Stimulated activated CD4-positive, alpha-beta T cell treated with anti-CD3 and anti-CD28 coated beads, TNF-alpha, amount 100 ng/mL, for 4 hours (primary cell): ENCODE data around the gene CHST3.
"Not testable (repeated sequence)": the region's sequence is repeated elsewhere in the genome, so short reads cannot be mapped to it uniquely, and the experiment has no call there.

Source experiments
- DNase-seq, 3 experiments: peaks; one replicate each; pipeline ENCODE4 v3.0.0-alpha.2; 2020; ENCODE audit warnings: low read depth in 3 of 3

CHST3 gene

DNA sequence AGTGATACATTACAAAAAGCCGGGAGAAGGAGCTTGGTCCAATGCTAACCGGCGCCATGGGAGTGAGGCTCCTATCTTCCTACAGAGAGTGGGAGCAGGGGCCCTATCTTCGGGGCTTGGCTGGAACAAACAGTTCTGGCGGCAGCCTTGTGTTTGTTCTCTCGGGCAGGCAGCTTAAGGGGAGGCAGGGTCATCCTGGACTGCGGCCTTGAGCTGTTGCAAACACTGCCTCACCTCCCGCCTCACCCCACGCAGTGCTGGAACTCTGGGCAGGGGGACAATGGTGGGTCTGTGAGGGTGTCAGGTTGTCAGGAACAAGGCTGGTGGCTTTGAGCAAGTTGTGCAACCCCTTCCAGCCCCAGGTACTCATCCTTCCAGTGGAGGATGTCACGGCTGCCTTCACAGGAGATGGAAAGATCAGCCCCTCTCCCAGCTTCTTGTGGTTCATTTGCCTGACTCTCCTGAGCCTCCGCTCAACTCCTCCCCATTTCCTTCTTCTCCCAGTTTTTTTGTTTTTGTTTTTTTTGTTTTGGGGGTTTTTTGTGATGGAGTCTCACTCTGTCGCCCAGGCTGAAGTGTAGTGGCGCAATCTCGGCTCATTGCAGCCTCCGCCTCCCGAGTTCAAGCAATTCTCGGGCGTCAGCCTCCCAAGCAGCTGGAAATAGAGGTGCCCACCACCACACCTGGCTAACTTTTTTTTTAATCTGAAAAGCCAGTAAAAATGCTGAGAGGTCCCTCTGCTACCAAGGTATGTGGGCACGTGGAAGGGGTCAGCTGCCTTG lies 66.8 kb downstream of the CHST3 start:
- DNase-seq = no peak

DNA sequence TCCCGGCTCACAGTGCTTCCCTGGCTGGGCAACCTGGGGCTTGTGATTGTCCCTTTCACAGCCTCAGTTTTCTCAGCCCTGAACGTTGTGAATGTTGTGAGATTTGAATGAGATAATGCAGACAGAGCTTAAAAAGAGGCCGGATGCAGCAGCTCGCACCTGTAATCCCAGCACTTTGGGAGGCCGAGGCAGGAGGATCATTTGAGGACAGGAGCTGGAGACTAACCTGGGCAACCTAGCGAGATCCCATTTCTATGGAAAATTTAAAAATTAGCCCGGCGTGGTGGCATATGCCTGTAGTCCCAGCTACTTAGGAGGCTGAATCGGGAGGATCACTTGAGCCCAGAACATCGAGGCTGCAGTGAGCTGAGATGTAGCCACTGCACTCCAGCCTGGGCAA lies 67.5 kb downstream of the CHST3 start:
- DNase-seq = no peak

DNA sequence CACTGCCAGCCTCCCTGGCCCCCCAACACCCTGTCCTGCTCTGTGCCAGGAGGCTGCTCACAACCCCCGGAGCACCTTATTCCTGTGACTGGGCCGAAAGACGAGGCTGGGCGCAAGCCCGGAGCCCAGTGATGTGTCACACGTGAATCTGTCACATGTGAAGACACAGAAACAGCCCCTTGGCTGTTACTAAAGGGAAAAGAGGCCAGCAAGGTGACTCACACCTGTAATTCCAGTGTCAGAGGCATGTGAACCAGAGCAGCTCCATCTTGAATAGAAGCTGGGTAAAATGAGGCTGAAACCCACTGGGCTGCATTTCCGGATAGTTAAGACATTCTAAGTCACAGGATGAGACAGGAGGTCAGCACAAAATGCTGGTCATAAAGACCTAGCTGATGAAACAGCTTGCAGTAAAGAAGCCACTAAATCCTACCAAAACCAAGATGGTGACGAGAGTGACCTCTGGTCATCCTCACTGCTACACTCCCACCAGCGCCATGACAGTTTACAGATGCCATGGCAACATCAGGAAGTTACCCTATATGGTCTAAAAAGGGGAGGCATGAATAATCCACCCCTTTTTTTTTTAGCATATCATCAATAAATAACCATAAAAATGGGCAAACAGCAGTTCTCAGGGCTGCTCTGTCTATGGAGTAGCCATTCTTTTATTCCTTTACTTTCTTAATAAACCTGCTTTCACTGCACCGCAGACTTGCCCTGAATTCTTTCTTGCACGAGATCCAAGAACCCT lies 68.4 kb downstream of the CHST3 start:
- not testable (repeated sequence) for DNase-seq

DNA sequence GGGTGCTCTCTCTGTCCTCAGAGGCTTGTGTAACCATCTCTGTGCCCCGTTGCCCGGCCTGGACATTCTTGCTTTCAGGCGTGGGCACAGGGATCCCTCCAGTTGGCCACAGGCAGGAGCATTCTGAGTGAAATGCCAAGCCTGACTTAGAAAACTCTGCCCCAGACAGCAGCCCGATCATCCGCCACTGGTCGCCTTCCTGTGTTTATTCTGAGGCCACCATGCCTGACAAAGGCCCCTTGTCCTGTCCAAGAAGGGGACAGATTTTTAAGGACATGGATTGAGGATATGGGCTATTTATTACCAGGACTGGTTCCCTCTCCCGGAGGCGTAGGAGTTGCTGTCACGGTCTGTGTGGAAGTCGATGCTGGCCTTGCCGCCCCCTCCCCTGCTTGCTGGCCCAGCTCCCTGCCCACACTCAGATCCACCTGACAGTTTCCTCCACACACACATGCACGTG lies 69.9 kb downstream of the CHST3 start:
- no peak for DNase-seq

DNA sequence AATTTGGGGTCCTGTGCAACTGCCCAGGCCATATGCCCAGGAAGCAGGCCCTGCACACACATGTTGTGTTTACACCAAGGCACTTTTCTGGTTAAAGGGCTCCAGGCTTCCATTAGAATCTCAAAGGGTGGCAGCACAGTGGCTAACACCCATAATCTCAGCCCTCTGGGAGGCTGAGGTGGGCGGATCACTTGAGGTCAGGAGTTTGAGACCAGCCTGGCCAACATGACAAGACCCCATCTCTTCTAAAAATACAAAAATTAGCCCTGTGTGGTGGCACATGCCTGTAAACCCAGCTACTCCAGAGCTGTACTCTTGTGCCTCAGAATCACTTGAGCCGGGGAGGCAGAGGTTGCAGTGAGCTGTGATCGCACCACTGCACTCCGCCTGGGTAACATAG lies 70.6 kb downstream of the CHST3 start:
- DNase-seq = no peak

DNA sequence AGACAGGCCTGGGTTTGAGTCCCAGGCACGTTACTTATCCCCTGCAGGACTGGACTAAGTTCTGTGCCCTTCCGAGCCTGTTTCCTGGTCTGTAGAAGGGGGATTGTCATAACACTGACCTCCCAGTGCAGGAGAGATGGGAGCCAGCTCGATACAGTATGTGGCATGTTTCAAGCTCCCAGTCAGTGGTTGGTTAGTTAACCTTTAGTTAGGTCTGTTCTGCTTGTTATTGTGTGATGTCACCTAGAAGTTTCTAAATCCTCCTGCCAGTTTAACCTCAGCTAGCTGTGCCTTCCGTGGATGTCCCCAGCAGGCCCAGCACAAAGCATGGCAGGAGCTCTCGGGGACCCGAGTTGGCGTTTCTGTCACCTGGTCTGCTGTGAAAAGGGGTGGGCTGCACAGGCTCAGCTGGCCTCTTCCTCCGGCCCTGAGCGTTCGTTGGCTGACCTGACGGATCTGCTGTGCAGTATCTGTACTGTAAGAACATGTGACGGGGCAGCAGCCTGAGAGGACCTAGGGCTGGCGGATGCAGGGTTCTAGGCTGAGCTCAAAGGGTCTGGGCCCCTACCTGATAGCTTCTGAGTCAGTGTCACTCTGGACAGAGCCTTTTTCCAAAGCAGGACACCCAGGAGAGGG lies 71.2 kb downstream of the CHST3 start:
- DNase-seq = no peak

DNA sequence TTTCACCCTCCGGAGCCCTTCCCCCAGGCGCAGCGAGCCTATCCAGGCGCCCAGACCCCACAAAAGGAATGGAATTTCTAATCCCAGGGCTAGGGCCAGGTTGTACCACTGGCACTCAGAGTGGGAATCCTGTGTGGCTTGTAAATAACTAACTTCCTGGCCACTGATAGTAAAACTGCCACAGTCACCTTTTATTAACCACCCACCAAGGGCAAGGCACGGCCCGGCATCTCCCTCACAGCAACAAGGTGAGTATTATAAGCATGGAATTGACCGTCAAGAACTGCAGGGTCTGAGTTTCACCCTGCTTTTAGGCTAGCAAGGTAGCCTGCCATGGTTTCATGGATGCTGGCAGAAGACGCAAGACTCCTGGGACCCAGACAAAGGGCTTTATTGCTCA lies 73.1 kb downstream of the CHST3 start:
- DNase-seq = no peak

DNA sequence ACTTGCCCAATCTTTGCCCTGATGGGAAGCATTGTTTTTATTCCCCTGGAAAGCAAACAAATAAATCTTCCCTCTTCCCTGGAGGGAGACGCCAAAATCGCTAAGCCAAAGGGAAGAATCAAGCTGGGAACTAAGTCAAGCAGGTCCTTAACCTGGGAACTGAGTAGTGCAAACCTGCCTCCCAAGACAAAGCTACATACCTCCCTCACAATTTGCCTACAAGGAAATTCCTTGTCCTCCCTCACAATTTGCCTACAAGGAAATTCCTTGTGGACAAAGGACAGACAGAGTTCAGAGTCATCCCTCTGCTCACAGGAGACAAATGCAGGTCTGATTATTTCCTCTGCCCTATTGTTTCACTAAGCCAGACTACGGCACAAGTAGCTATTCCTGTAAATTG lies 73.6 kb downstream of the CHST3 start:
- DNase-seq = no peak

DNA sequence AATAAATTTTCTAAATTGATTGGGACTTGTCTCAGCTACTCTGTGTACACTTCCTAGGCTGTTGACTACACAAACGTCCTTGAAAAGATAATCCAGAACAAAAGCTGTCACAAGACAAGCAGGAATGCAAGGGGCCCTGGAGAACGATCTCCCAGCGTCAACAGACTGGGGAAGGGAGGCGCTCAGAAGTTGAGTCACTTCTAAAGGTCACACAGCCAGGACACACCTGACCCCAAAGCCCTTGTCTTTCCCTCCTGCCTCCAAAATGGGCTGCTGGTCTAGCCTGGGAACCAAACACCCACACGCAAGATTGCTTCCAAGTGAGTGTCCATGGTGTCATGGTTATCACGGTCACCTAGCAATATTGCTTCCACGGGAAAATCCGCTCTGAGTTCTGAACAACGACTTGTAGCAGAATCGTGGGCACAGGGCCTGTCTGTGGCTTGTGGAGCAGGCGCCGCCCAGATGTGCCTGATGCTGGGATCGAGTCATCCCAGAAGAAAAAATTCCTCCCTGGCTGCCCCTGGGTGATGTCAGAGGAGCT lies 74.3 kb downstream of the CHST3 start:
- no peak for DNase-seq

DNA sequence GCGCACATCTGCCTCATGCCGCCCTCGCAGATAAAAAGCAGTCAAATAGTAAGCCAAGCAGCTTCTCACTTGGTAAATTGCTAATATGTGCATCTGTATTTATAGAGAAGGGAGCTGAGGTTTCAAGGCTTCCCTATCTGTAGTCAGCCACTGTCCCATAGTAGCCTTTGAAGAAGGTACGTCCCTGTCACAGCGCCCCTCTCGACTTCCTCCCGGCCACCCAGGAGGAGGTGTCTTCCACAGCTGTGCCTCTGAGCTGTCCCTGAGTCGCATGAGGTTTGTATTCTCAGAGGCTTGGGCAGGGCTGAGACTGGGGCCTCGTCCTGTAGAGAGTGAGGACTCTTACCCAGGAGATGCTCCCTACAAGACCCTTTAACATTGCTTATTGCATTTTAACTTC lies 75.2 kb downstream of the CHST3 start:
- DNase-seq = no peak

DNA sequence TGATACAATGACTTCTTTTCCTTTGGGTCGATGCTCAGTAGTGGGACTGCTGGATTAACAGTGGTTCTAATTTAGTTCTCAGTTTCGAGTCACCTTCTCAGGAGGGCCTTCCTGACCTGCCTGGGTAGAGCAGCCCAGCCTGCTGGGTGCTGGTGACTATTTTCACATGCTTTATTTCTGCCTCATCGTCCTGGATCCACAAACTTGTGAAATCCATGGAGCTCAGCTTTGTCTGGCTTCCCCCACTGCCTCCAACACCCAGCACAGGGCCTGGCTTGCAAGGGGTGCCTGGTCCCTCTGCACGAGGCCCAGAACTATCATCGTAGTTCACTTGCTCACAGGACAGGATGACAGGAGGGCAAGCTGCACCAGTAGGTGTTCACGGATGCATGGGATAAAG lies 77.3 kb downstream of the CHST3 start:
- DNase-seq = no peak

DNA sequence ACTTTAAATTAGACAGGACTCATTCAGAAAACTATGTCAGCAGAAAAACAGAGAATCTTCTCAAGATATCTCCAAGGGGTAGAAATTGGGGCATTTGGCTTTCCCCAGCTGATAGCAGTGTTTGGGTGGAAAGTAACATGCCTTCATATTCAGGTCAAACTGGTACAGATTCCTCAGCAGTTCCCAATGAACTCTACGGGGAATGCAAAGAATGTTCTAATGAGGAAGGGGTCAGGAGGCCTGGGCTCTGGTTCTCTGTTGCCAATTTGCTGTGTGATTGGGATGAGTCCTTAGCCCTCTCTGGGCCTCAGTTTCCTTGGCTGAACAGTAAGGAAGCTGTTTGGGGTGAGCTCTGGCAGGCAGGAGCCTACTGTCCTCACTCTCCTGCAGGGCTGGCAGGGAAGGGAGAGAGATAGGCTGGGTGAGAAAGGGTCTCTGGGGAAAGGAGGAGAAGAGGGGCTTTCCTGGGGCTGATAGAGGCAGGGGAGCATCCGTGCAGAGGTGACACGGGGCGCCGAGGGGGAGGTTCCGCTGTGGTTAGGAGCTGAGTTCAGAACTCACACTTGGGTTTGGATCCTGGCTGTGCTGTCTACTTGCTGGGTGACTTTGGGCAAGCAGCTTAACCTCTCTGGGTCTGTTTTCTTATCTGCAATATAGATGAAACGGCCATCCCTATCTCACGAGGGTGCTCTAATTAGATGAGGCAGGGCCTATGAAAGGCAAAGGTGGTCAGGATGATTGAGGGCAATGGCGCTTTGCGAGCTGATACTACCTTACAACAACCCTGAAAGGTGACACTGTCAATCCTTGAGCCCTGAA lies 79.0 kb downstream of the CHST3 start:
- DNase-seq = no peak

DNA sequence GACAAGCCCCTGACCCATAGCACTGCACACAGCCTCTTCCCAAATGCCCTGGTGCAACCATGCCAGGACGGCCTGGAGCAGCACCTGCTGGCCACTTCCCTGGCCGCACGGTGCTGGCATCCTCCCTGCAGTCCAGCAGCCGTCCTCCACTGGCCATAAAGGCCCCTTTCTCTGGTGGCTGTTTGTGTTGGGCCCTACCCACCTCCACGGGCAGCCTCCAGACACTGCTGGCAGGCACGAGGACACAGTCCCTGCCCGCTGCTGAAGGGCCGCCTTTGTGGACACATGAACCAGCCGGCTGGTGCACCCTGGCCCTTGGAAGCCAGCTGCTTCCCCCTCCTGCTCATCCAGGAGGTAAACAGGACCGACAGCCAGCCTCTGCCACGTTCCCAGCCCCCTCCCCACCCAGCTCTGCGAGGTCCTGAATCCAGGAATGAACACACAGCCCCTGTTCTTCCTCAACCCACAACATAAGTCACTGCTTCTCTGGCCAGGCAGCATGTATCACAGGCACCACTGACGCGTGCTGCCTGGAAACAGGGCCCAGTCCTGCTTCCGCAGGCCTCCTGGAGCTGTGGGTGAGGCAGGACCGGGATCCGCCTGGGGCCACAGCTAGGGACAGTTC lies 80.3 kb downstream of the CHST3 start:
- DNase-seq = no peak

DNA sequence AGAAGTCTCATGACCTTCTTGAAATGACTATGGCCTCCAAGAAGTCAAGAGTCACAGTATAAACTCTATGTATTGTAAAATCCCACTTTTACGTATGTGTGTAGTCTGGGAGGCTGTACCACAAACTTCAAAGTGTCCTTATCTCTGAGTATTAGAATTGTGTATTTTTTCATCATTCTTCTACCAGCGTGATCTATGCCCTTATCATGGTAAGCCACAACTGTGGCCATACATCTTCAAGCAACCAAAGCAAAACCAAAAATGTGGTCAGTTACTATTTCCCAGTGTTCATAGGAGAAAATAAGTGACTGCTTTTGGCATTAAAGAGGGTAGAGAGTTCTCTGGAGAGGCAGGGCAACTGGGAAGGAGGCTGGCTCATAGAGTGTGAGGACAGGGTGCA lies 81.4 kb downstream of the CHST3 start:
- DNase-seq = no peak

DNA sequence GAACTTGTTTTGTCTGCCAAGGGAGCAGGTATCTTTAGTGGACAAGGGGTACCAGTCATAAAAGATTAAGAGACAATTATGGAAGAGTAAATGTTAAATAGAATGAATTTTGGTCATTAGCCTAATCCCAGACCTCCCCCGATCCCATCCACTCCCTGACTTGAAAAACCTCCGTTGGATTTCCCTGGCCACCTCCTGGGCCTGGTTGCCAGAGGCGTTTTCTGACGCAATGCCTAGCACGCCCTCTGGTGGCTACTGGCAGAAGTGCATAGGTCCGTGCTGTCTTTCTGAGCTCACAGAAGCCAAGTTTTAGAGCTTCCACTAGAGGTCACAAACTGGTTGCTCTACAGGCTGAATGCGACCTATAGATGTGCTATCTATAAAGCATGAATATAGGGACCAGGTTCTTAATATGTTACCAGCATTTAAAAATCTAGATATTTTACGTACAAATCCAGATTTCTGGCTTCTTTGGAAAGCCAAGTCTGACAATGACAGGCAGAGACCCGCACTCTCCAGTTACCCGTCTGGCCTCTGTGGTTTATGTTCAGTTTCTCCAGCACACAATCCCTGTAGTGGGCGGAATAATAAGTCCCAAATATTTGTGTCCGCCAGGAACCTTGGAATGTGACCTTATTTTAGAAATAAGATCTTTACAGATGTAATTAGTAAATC lies 84.4 kb downstream of the CHST3 start:
- peak; percentile 80 to 86 (median 82) for DNase-seq

DNA sequence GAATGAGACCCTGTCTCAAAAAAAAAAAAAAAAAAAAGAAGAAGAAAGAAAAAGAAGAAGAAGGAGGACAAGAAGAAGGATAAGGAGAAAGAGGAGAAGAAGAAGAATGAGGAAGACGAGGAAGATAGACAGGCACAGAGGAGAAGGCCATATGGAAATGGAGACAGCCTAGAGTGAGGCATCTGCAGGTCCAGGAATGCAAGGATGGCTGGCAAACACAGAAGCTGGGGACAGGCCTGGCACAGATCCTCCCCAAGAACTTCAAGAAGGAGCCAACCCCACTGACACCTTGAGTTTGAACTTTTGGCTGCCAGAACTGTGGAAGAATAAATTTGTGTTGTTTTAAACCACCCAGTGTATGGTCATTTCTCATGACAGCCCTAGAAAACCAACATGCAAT lies 85.3 kb downstream of the CHST3 start:
- DNase-seq = no peak

DNA sequence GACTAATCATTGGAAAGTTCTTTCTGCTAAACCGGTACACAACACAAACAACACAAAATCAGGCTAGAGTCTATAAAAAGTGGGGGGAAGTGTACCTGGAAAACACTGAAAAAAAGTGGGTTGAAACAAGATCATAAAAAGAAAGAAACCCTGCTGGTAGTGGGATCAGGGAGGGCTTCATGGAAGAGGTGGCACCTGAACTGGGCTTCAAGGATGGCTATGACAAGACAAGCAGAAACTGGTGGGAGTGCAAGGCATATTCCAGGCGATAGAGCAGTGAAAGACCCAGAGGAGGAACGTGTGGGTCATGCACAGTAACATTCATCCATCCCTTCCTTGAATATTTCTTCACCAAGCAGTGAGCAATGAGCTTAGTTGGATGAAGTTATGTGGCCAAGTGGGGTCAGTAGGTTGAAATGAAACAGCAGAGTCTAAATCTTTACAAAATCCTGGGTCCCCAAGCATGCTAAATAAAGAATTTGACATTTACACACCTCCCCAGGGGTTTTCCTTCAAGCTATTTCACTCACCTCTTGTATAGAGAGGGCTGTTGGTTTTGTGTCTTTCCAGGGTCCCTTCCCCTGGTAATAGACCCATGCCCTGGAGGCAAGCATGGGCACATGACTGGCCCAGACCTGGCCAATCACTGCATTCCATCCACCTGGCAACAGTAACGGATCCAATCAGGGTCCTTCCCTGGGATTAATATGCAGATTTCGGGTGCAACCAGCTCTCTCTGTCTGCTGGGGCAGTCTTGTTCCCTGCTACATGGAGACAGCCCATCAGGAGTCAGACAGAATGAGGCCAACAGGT lies 86.0 kb downstream of the CHST3 start:
- no peak for DNase-seq

DNA sequence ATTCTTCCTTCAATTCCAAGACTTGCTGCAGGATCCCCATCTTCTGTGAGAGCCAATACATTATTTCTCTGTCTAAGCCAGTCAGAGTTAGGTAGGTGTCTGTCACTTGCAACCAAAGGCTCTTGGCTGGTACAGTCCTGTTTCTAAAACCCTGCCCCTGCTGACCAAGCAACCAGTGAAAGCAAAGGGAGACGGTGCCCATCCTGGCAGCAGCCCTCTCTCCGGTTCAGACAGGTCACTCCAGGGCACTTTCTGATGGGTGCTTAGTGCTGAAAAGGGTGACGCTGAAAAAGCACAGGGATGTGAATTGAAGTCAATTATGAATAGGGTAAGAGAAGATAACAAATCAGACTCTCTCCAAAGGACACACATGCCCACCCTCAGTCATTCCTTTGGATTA lies 86.7 kb downstream of the CHST3 start:
- DNase-seq = no peak

DNA sequence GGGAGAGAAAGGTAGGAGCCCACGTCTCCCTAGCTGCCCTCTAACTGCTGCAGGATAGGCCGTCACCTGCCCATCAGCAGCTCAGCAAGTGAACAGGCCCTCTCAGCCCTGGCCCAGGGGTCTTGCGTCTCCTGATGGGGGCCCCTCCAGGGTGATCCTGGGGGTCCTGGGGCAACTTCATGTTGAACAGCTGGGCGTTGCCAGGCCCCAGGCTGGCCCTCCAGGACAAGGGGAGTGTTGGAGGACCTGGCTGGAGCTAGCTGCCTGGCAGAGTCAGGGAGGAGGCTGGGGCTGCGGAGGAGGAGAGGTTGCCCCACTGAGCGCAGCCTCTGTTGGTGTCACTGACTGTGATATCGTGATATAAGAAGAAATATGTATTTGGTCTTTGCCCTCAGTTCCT lies 89.5 kb downstream of the CHST3 start:
- DNase-seq = no peak

DNA sequence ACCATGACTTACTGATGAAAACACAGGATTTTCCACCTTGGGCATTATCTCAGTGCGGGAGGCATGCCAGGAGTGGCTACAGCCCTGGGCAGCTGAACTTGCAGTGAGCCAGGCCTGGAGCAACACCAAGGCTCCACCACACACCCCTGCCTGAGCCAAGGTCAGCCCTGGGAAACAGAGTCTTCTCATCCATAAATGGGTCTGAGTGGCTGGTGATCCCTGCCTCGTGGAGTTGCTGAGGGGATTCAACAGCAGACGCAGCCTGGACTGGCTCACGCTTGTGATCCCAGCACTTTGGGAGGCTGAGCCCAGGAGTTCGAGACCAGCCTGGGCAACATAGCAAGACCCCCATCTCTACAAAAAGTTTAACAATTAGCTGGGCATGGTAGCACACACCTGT lies 91.9 kb downstream of the CHST3 start:
- DNase-seq = no peak
